Measurements from ENCODE around the gene ZFP69.

Gene ZFP69

GRCh38 chr1:40532844-40533424, 55.8 kb downstream of the ZFP69 start:
- TF ChIP-seq POLR2A (IDR thresholded peaks at IDR 0.05; ENCODE audit: low read length) (no peak), GATA1 (IDR thresholded peaks at IDR 0.05; ENCODE audit: low read depth, low read length) (no peak)
- DNase-seq = peak; percentile 70 to 72

DNA sequence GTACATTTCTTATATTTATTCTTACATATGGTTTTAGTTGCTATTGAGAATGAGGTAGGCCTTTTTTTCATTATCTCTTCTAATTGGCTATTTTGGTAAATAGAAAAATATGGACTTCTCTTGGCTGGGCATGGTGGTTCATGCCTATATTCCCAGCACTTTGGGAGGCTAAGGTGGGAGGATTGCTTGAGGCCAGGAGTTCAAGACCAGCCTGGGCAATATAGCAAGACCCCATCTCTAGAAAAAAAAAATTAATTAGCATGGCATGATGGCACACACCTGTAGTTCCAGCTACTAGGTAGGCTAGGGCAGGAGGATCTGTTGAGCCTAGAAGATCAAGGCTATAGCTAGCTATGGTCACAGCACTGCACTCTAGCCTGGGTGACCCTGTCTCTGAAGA, 57.5 kb downstream of the ZFP69 start:
- no peak for TF ChIP-seq GATA1 (IDR thresholded peaks at IDR 0.05; ENCODE audit: low read depth, low read length)
- TF ChIP-seq POLR2A (IDR thresholded peaks at IDR 0.05; ENCODE audit: low read length) = no peak
- DNase-seq = no peak

- TF ChIP-seq GATA1 (IDR thresholded peaks at IDR 0.05; ENCODE audit: low read depth, low read length) (no peak), POLR2A (IDR thresholded peaks at IDR 0.05; ENCODE audit: low read length) (no peak)
- no peak for DNase-seq
Observed at GRCh38 chr1:40535732-40536131, 58.6 kb downstream of the ZFP69 start.

GRCh38 chr1:40539338-40539737, 62.2 kb downstream of the ZFP69 start:
- TF ChIP-seq GATA1 (IDR thresholded peaks at IDR 0.05; ENCODE audit: low read depth, low read length) (no peak), POLR2A (IDR thresholded peaks at IDR 0.05; ENCODE audit: low read length) (no peak)
- no peak for DNase-seq

Data from erythroblast (primary cell).